AG04449 (cell line): ENCODE measurements around the gene CDR2L.
"Not testable (repeated sequence)": the region's sequence is repeated elsewhere in the genome, so short reads cannot be mapped to it uniquely, and the experiment has no call there.

Source experiments
- CTCF ChIA-PET: fragments of 350-600 bp; formaldehyde crosslinking; extraction: SDS; loops from one replicate; lab custom pipeline; 2021; ENCODE audit warnings: antibody characterized with exemption; lab: Yijun Ruan, JAX
- POLR2A ChIA-PET: fragments of 400-600, 350-600 bp; formaldehyde crosslinking; extraction: SDS; loops from one replicate; lab custom pipeline; 2020; ENCODE audit warnings: antibody characterized with exemption, inconsistent platforms; lab: Yijun Ruan, JAX
- DNase-seq: peaks from one replicate; pipeline ENCODE4 v3.0.0-alpha.2; 2010; ENCODE audit warnings: low read depth, low spot score
- H3K4me3 ChIP-seq: 2 replicates; pipeline ENCODE4 v1.5.1; 2011; ENCODE audit warnings: low read depth, mild to moderate bottlenecking, control low read depth, low read length
- TF ChIP-seq, protein P1 (sequence below): IDR thresholded peaks from one replicate; pipeline ENCODE4 v1.5.1; 2011; ENCODE audit warnings: mild to moderate bottlenecking, moderate library complexity, low read length, control low read depth, inconsistent platforms; ENCODE audit not compliant: insufficient read depth; ENCODE audit errors: missing control alignments

CDR2L gene

DNA sequence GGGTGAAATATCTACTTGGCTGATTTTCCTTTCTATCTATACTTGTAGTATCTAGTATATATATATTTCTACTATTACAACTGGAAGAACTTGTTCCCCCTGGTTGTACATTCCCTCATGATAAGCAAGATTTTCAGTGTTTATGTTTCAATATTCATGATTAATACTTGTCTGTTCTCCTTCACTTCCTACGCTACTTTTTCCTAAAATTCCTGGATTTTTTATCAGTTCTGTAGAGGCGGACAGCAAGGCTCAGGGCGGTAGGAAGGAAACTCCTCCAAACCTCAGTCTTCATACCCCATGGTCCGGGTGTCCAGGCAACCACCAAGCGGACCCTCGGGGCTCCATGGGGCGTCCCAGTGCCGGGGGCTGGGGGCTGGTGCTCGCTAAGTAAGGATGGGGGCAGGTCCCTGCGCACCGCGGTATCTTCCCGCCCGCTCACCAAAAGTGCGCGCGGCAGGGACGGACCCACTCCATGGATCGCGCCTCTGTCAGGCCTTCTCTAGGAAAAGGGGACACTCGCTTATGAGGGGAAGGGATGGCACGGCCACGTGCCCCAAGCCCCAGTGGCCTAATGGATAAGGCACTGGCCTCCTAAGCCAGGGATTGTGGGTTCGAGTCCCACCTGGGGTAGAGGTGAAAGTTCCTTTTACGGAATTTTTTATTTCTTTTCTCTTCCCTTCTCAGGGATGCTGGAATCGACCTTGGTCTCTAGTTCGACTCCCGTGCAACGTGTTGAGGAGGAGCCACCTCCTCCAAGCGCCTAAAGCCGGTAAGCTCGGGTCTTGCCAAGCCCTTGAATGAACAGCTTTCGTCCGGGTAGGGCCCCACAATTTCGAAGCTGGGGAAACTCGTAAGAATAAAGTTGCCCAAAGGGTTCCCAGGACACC lies 46.2 kb downstream of the CDR2L start:
- POLR2A ChIA-PET, result interaction anchor here (0.6 to 1.8 kb wide), 3 partner anchors 14 to 121 kb away, joined by 3 to 18 read pairs (median 3); partner anchors contain the start of genes ATP5PD, JPT1, KCTD2 and MRPL58
- peak overlapping the region; percentile 95 for H3K4me3 ChIP-seq
- no peak for DNase-seq
- CTCF ChIA-PET, result interaction anchor here (2.1 to 3.3 kb wide), 3 partner anchors 21 to 72 kb away, joined by 6 to 26 read pairs (median 8); partner anchors contain the start of gene MRPL58
- TF ChIP-seq, protein P1, sequence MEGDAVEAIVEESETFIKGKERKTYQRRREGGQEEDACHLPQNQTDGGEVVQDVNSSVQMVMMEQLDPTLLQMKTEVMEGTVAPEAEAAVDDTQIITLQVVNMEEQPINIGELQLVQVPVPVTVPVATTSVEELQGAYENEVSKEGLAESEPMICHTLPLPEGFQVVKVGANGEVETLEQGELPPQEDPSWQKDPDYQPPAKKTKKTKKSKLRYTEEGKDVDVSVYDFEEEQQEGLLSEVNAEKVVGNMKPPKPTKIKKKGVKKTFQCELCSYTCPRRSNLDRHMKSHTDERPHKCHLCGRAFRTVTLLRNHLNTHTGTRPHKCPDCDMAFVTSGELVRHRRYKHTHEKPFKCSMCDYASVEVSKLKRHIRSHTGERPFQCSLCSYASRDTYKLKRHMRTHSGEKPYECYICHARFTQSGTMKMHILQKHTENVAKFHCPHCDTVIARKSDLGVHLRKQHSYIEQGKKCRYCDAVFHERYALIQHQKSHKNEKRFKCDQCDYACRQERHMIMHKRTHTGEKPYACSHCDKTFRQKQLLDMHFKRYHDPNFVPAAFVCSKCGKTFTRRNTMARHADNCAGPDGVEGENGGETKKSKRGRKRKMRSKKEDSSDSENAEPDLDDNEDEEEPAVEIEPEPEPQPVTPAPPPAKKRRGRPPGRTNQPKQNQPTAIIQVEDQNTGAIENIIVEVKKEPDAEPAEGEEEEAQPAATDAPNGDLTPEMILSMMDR, result no peak

- DNase-seq, result no peak
- TF ChIP-seq, protein P1, result peak; percentile 2
- POLR2A ChIA-PET, result interaction anchor here (0.6 to 1.8 kb wide), 9 partner anchors 9 to 258 kb away, joined by 3 to 19 read pairs (median 3); partner anchors contain the start of genes ARMC7, ATP5PD, CDR2L and GGA3
- CTCF ChIA-PET, result interaction anchor here (1.0 to 3.3 kb wide), 8 partner anchors 10 to 482 kb away, joined by 3 to 26 read pairs (median 5); partner anchors contain the start of genes MRPL58 and TSEN54
- H3K4me3 ChIP-seq, result peak overlapping the region; percentile 95
Observed at GRCh38 chr17:75034236-75034908, 46.9 kb downstream of the CDR2L start.

- ChIA-PET POLR2A (interaction anchor here (0.7 kb wide), 1 partner anchor 45 kb away, joined by 3 read pairs; no protein-coding TSS in a partner anchor), CTCF (interaction anchor here (1.5 to 3.3 kb wide), 3 partner anchors 48 to 75 kb away, joined by 4 to 26 read pairs (median 8); partner anchors contain the start of gene SLC16A5)
- H3K4me3 ChIP-seq, result no peak overlapping the region
- DNase-seq, result no peak
- TF ChIP-seq, protein P1, result no peak
Observed at GRCh38 chr17:75036643-75037268, 49.3 kb downstream of the CDR2L start.

DNA sequence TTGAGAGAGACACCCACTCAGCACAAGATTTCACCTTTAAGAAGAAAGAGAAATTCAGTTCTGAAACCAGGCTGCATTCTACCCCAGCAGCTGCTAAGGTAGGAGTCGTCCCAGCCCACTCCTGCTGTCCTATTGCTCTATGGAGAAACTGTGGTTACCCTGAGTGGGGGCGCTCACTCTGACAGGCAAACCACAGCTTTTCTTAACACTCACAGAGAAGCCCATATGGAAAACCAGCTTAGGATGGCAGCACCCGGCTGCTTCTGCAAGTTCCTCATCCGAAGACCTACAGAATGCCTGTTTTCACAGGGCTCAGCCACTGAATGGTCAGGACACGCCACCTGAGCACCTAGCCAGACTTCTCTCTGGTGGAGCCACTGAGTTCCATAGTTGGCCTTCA lies 51.8 kb downstream of the CDR2L start:
- H3K4me3 ChIP-seq, result no peak overlapping the region
- ChIA-PET CTCF (interaction anchor here (1.3 to 4.1 kb wide), 2 partner anchors 78 kb away, joined by 3 to 18 read pairs; no protein-coding TSS in a partner anchor), POLR2A (no interaction called here)
- no peak for DNase-seq
- TF ChIP-seq, protein P1, result no peak

DNA sequence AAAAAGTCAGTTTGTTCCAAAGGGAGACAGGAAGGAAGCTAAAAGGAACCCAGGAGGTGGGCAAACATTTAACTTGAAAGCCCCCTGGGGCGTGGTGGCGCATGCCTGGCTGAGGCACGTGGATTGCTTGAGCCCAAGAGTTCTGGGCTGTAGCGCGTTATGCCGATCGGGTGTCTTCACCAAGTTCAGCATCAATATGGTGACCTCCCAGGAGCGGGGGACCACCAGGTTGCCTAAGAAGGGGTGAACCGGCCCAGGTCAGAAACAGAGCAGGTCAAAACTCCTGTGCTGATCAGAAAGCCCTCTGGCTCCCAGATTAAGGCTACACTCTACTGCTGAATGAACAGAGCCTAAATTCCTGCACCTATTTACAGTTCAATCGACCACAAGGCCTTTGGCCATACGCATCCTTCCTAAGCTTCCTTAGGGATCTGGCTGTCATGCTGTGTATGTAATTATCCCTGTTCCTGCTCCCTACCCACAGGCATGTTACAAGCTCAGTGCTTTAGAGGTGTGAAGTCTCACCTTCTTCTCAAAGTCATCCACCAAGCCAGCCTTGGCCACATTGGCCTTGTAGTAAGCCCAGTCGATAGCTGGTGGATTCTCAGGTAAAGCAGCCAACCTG lies 54.3 kb downstream of the CDR2L start:
- TF ChIP-seq, protein P1, result no peak
- ChIA-PET POLR2A (interaction anchor here (0.7 kb wide), 1 partner anchor 53 kb away, joined by 3 read pairs; no protein-coding TSS in a partner anchor), CTCF (interaction anchor here (2.2 to 4.1 kb wide), 3 partner anchors 18 to 81 kb away, joined by 7 to 18 read pairs (median 8); no protein-coding TSS in a partner anchor)
- no peak overlapping the region for H3K4me3 ChIP-seq
- DNase-seq, result no peak

GRCh38 chr17:75043789-75044188 lies 56.4 kb downstream of the CDR2L start:
- CTCF ChIA-PET, result interaction anchor here (1.2 to 1.7 kb wide), 2 partner anchors 56 to 86 kb away, joined by 3 read pairs; no protein-coding TSS in a partner anchor
- POLR2A ChIA-PET, result interaction anchor here (0.6 kb wide), 1 partner anchor 9 kb away, joined by 4 read pairs; no protein-coding TSS in a partner anchor
- H3K4me3 ChIP-seq, DNase-seq: not testable (repeated sequence)
